CD14-positive monocyte (primary cell): ENCODE results near the gene MPRIP. TPM values are rescaled to one million over a fixed set of nuclear protein-coding genes. Genes with fewer than 3 reads are reported as not detected.

ENCODE experiments used
- DNase-seq, 3 donors: peaks; one replicate each; pipeline ENCODE4 v3.0.0-alpha.2; 2011 to 2022
- H2AFZ ChIP-seq: 2 replicates; pipeline ENCODE4 v1.6.0; 2012; ENCODE audit warnings: mild to moderate bottlenecking, low read depth, low read length, inconsistent platforms; ENCODE audit not compliant: insufficient read depth, poor library complexity, severe bottlenecking
- H3K27ac ChIP-seq, 2 donors: 1 replicate in 1 of 2; 2 replicates in 1 of 2; pipeline ENCODE4 v1.5.1; 2012 to 2013; ENCODE audit warnings: low read length in 2 of 2, control low read depth in 1 of 2, inconsistent platforms in 1 of 2, low read depth in 1 of 2, mild to moderate bottlenecking in 1 of 2
- H3K27me3 ChIP-seq, 2 donors: one replicate each; pipeline versions ENCODE4 v1.6.0 to v1.6.1; 2011 to 2013; ENCODE audit warnings: low read length in 2 of 2; ENCODE audit not compliant: control insufficient read depth in 2 of 2, insufficient read depth in 2 of 2
- H3K36me3 ChIP-seq, 2 donors: replicated peaks in 1 of 2; 1 replicate in 1 of 2; 2 replicates in 1 of 2; pipeline versions ENCODE4 v1.5.1 to v1.6.1; 2012 to 2013; ENCODE audit warnings: low read length in 2 of 2, control low read depth in 1 of 2, inconsistent platforms in 1 of 2, mild to moderate bottlenecking in 1 of 2; ENCODE audit not compliant: insufficient read depth in 2 of 2, control insufficient read depth in 1 of 2
- H3K4me1 ChIP-seq, 2 donors: 1 replicate in 1 of 2; 2 replicates in 1 of 2; pipeline versions ENCODE4 v1.5.1 to v1.6.1; 2012 to 2013; ENCODE audit warnings: low read length in 2 of 2, control low read depth in 1 of 2, inconsistent platforms in 1 of 2, mild to moderate bottlenecking in 1 of 2, moderate library complexity in 1 of 2; ENCODE audit not compliant: insufficient read depth in 2 of 2, control insufficient read depth in 1 of 2
- H3K4me2 ChIP-seq: replicated peaks from 2 replicates; pipeline ENCODE3; 2012; ENCODE audit warnings: low read length, moderate library complexity, mild to moderate bottlenecking; ENCODE audit not compliant: poor library complexity, severe bottlenecking; ENCODE audit errors: extremely low read depth
- H3K4me3 ChIP-seq, 3 experiments: fragments of 200-600 bp in 1 of 3; sonication (generic) in 1 of 3; replicated peaks in 1 of 3; 1 replicate in 2 of 3; 2 replicates in 1 of 3; pipeline ENCODE4 v1.5.1; 2011 to 2013; ENCODE audit warnings: low read length in 3 of 3, mild to moderate bottlenecking in 3 of 3, control low read depth in 2 of 3, low read depth in 2 of 3, inconsistent platforms in 1 of 3, moderate library complexity in 1 of 3
- H3K79me2 ChIP-seq: 2 replicates; pipeline ENCODE4 v1.6.0; 2012; ENCODE audit warnings: mild to moderate bottlenecking, control low read depth, inconsistent platforms, low read length, moderate library complexity; ENCODE audit not compliant: insufficient read depth
- H3K9ac ChIP-seq: 2 replicates; pipeline ENCODE4 v1.6.0; 2017; ENCODE audit warnings: low read length, mild to moderate bottlenecking; ENCODE audit not compliant: insufficient read depth, poor library complexity, severe bottlenecking
- H3K9me3 ChIP-seq, 2 donors: replicated peaks in 1 of 2; 1 replicate in 1 of 2; 2 replicates in 1 of 2; pipeline versions ENCODE4 v1.5.1 to v1.6.1; 2012 to 2013; ENCODE audit warnings: low read length in 2 of 2, control low read depth in 1 of 2; ENCODE audit not compliant: control insufficient read depth in 1 of 2, insufficient read depth in 1 of 2
- H4K20me1 ChIP-seq: 2 replicates; pipeline ENCODE4 v1.6.0; 2012; ENCODE audit warnings: mild to moderate bottlenecking, low read length, control low read depth, moderate library complexity; ENCODE audit not compliant: insufficient read depth
- H3K27ac Mint-ChIP-seq, 7 donors: one replicate each; pipeline ENCODE4 v1.8.0; 2020; ENCODE audit warnings: mild to moderate bottlenecking in 7 of 7, mixed read lengths in 7 of 7, moderate library complexity in 6 of 7, inconsistent platforms in 2 of 7
- H3K27me3 Mint-ChIP-seq, 3 donors: one replicate each; pipeline ENCODE4 v1.8.0; 2021 to 2022; ENCODE audit warnings: low read depth in 3 of 3, mild to moderate bottlenecking in 3 of 3, mixed read lengths in 3 of 3, moderate library complexity in 3 of 3, inconsistent platforms in 1 of 3
- H3K36me3 Mint-ChIP-seq, 2 donors: one replicate each; pipeline ENCODE4 v1.8.0; 2020; ENCODE audit warnings: mixed read lengths in 2 of 2, inconsistent platforms in 1 of 2, mild to moderate bottlenecking in 1 of 2
- H3K4me1 Mint-ChIP-seq: one replicate; pipeline ENCODE4 v1.8.0; 2020; ENCODE audit warnings: mild to moderate bottlenecking, mixed read lengths
- H3K4me3 Mint-ChIP-seq, 2 donors: one replicate each; pipeline ENCODE4 v1.8.0; 2020; ENCODE audit warnings: mild to moderate bottlenecking in 2 of 2, mixed read lengths in 2 of 2, moderate library complexity in 1 of 2
- H3K9me3 Mint-ChIP-seq, 7 donors: one replicate each; pipeline ENCODE4 v1.8.0; 2020 to 2022; ENCODE audit warnings: mixed read lengths in 7 of 7, mild to moderate bottlenecking in 6 of 7, moderate library complexity in 6 of 7, inconsistent platforms in 2 of 7
- CTCF ChIP-seq: fragments of 200-600 bp; IDR thresholded peaks from one replicate; pipeline ENCODE4 v1.8.0; 2022; ENCODE audit warnings: antibody characterized with exemption, mild to moderate bottlenecking
- WGBS: methylation state at CpG from one replicate; pipeline ENCODE4 v1.1.5; 2013; ENCODE audit warnings: missing lambda C conversion rate; ENCODE audit not compliant: insufficient coverage; 5-methylcytosine and 5-hydroxymethylcytosine counted together
- intact Hi-C, 2 donors: fragments of 100-400 bp; cut with micrococcal nuclease; formaldehyde crosslinking; loops; one replicate each; pipeline versions ENCODE4 v1.15.0 to v1.15.1; 2023
- polyA plus RNA-seq, 3 donors: library from polyadenylated mRNA; depleted of rRNA in 1 of 3; unstranded in 2 of 3; stranded (reverse) in 1 of 3; fragments of 300-500 nt in 2 of 3; fragments of >200 nt in 1 of 3; fragmentation: Illumina TruSeq in 2 of 3; gene quantifications; 1 replicate in 2 of 3; 2 replicates in 1 of 3; pipeline ENCODE4 v1.2.3, GENCODE V29; 2012 to 2021

Gene MPRIP
- polyA plus RNA-seq, 3 donors, result 2.0 to 48.7 (median 2.5) TPM

- H3K4me1 Mint-ChIP-seq, result peaks cover 17% of the 10 kb centered on the region
- WGBS, result 100% methylated on average over 1 of the region's 6 CpGs
- Histone ChIP-seq H3K27ac (no peak overlapping the region), H3K9ac (no peak overlapping the region), H4K20me1 (peaks cover 27% of the 10 kb centered on the region), H3K36me3 (peaks cover 18 to 54% of the 10 kb centered on the region in 2 donors), H3K27me3 (no peaks in the 10 kb centered on the region), H3K4me3 (no peak overlapping the region), H3K4me2 (no peak overlapping the region), H2AFZ (no peak overlapping the region), H3K4me1 (peaks cover 4 to 8% of the 10 kb centered on the region in 2 donors), H3K9me3 (no peaks in the 10 kb centered on the region), H3K79me2 (no peaks in the 10 kb centered on the region)
- intact Hi-C loops, result no loop called here
- H3K36me3 Mint-ChIP-seq, result peaks cover 39 to 54% of the 10 kb centered on the region in 2 donors
- peaks cover 0 to 2% (median 1%) of the 10 kb centered on the region in 3 donors for H3K27me3 Mint-ChIP-seq
- H3K9me3 Mint-ChIP-seq, result no peaks in the 10 kb centered on the region
- H3K27ac Mint-ChIP-seq, result peak overlapping the region in 3 of 7 donors; percentile 19 to 45 (median 38)
- no peak for DNase-seq
- TF ChIP-seq CTCF, result no peak
- H3K4me3 Mint-ChIP-seq, result no peak overlapping the region
Observed at GRCh38 chr17:17127156-17127555, 84.9 kb downstream of the MPRIP start.

- Mint-ChIP-seq H3K4me1 (peaks cover 17% of the 10 kb centered on the region), H3K27ac (peak overlapping the region in 1 of 7 donors; percentile 55), H3K9me3 (no peaks in the 10 kb centered on the region), H3K4me3 (no peak overlapping the region), H3K36me3 (peaks cover 44 to 58% of the 10 kb centered on the region in 2 donors), H3K27me3 (peaks cover 0 to 2% (median 1%) of the 10 kb centered on the region in 3 donors)
- 99% methylated on average over 9 of the region's 11 CpGs for WGBS
- Histone ChIP-seq H3K27me3 (no peaks in the 10 kb centered on the region), H4K20me1 (peaks cover 27% of the 10 kb centered on the region), H3K4me1 (peaks cover 4 to 8% of the 10 kb centered on the region in 2 donors), H3K36me3 (peaks cover 22 to 60% of the 10 kb centered on the region in 2 donors), H3K4me2 (no peak overlapping the region), H3K27ac (no peak overlapping the region), H3K9me3 (no peaks in the 10 kb centered on the region), H3K79me2 (no peaks in the 10 kb centered on the region), H2AFZ (no peak overlapping the region), H3K4me3 (no peak overlapping the region), H3K9ac (no peak overlapping the region)
- intact Hi-C loops, result no loop called here
- no peak for TF ChIP-seq CTCF
- DNase-seq, result no peak
Observed at GRCh38 chr17:17127730-17128291, 85.6 kb downstream of the MPRIP start.
